GM21390 (cell line): ENCODE data around the gene GPR162.
A peak's percentile ranks its signal among the peaks of the same experiment; 100 is the strongest.

Experiments
- ATAC-seq: cut with Tn5 transposase; IDR thresholded peaks from one replicate; pipeline ENCODE4 v1.9.1; 2021; ENCODE audit not compliant: unreplicated experiment

The GPR162 gene

DNA sequence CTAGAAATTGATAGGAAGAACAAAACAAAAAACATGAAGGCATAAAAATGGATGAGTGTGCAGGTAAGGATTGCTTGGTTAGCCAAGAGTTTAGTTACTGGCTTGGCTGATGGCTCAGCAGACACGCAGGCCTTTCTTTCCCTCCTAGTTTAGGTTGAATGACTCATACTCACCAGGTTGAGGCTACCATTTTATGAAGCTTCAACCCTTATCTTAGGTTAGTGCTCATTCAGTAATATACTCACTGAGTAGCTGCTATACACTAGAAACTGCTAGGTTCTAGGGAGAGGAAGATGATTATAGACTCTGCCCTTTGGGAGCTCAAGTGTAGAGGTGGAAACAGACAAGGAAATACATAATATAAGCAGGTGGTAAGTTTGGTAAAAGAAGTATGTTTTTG, 12.6 kb downstream of the GPR162 start:
- no peak for ATAC-seq

DNA sequence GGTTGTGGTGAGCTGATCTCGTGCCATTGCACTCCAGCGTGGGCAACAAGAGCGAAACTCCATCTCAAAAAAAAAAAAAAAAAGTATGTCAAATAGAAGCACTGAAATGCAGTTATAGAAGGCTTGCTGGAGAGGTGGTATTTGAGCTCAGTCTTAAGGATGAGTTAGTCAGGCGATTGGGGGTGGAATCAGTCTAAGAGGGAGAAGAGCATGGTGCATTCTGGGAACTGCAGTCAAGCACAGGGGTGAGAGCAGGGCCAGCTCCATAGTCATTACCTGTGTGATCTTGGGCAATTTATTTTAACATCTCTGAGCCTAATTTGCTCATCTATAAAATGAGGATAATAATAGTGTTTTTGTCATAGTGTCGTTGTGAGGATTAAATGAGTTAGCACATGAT, 13.3 kb downstream of the GPR162 start:
- ATAC-seq = no peak

DNA sequence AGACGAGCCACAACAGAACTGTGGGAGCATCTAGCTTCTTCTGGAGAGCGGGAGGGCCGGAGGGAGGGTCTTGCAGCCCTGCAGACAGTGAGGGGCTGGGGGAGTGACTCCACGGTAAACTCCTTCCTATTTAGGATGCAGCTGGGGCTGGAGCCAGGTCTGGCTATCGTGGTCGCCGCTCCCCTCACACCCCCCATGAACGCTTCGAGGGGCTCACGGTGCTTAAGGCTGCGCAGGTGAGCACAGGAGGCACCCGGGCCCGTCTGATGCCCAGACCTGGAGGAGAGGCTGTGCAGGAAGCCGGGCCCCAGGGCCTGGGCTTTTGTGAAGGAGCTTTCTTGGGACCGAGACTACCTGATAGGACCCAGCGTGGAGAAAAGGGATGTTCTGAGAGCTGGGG, 15.2 kb downstream of the GPR162 start:
- no peak for ATAC-seq

DNA sequence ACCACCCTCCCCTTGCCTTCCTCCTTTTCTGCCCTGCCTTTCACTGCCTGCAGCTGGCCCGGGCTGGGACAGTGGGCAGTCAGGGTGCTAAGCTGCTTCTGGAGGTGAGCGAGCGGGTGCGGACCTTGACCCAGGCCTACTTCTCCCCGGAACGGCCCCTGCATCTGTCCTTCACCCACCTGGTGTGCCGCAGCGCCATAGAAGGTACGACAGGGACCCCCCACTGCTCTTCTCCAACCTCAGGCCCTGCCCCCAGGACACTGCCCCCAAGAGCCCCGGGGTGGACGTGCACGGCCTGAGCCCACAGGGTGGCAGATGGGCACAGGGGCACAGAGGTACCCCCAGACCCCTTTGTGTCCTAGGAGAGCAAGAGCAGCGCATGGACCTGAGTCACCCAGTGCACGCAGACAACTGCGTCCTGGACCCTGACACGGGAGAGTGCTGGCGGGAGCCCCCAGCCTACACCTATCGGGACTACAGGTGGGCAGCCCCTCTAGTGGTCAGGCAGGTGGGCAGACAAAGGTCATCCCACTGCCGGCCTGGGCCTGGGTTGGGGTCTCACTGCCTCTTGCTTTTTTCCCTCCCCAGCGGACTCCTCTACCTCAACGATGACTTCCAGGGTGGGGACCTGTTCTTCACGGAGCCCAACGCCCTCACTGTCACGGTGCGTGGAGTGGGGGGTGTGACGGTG, 15.9 kb downstream of the GPR162 start:
- no peak for ATAC-seq

DNA sequence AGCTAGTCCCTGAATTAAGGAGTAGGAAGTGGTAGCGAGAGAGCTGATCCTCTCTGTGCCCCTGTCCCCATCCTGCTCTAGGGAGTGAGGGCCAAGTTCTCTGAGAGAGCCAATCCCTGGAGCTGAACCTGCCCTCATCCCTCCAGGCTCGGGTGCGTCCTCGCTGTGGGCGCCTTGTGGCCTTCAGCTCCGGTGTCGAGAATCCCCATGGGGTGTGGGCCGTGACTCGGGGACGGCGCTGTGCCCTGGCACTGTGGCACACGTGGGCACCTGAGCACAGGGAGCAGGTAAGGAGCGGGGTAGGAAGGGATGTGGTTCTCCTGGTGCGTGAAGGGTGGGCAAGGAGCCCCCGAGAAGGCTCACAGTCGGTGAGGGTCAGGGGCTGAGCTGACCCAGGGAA, 17.2 kb downstream of the GPR162 start:
- ATAC-seq = no peak

DNA sequence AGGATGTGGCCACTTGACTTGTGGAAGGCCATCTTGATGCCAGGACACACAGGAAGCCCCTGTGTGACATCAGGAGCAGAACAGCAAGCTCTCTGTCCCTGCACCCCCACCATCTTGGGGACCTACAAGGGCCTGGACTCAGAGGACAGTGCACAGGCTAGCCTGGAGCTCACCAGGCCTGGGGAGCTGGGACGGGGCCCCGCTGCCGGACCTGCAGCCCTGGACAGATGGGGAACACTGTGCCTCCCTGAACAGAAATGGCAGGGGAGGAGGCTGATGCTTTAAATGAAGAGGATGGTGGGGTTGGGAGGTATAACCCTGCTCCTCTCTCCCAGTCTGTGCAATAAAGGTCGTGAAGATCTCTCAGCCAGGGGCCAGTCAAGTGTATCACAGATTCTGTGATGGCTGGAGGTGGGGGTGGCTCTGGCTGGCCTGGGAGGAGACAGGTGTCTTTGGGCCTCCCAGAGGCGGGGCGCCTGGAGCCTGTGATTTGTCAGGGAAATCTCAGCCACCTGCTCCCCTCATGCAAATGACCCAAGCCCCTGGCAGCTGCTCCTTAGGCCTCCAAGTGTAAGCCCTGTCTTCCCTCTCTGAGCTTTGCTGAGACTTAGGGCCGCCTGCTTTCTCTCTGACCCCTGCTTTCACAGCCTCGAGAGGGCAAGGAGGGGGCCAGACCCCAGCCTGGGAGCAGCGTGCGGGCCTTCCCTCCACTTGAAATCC, 18.0 kb downstream of the GPR162 start:
- peak; percentile 76 for ATAC-seq

DNA sequence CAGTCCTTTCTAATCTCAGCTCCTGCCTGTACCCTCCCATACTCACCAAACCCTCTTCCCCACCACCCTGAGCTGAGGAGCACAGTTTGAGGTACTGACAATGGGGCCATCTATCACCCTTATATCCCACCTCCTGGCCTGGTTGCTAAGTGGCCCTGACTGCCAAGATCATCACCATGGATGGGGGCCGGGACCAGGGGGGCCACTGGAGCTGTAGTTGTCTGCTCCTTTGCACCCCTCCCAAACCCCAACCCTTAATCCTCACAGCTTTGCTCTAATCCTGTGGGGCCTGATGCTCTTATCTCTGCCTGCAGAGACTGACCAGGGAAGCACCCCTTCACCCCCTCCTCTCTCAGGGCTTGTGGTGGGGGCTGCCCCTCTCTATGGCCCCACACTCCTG, 18.7 kb downstream of the GPR162 start:
- ATAC-seq = peak; percentile 17

DNA sequence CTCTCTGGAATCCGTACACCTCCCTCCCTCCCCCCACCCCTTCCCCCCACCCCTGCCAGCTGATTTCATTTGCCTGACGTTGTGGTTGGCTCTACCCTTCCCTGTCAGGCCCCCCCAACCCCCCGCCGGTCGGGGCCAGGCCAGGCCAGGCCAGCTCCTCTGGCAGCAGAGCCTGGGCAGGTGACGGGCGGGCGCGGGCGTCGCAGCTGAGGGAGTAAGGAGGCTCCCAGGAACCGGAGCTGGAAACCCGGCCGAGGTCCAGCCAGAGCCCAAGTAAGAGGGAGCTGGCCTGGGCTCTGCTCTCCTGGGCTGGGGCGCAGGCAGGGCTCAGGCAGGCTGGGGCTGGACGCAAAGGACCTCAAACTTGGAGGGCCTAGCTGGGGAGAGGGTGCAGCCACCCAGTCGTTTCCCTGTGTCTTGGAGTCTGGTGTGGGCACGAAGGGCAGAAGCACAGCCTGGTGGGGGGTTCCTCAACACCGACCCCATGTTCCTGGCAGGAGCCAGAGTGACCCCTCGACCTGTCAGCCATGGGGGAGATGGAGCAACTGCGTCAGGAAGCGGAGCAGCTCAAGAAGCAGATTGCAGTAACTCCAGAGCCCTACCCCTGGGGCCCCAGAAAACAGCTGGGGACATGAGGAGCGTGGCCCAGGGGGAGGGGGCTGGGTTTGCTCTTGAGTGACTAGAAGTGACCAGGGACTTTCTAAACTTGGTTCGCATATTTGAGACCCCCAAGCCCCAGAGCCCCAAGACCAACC, 19.3 kb downstream of the GPR162 start, which contains the start of gene GNB3:
GNB3 (plus strand) TSS at position 165 of the 755 bp plus-strand sequence; CDS start at position 528, 363 bp downstream.
- ATAC-seq = no peak

DNA sequence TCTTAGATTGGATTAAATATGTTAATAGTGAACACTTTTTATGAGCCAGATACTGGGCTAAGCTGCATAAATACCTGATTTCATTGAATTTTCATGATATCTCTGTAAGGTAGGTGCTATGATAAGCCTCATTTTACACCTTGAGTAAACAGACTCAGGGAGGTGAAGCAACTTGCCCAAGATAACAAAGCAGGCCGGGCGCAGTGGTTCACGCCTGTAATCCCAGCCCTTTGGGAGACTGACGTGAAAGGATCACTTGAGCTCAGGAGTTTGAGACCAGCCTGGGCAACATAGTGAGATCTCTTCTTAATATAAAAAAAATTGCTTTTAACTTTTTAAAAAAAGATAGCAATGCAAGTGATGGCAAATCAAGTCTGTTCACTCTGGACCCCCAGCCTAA, 20.5 kb downstream of the GPR162 start:
- ATAC-seq = no peak

DNA sequence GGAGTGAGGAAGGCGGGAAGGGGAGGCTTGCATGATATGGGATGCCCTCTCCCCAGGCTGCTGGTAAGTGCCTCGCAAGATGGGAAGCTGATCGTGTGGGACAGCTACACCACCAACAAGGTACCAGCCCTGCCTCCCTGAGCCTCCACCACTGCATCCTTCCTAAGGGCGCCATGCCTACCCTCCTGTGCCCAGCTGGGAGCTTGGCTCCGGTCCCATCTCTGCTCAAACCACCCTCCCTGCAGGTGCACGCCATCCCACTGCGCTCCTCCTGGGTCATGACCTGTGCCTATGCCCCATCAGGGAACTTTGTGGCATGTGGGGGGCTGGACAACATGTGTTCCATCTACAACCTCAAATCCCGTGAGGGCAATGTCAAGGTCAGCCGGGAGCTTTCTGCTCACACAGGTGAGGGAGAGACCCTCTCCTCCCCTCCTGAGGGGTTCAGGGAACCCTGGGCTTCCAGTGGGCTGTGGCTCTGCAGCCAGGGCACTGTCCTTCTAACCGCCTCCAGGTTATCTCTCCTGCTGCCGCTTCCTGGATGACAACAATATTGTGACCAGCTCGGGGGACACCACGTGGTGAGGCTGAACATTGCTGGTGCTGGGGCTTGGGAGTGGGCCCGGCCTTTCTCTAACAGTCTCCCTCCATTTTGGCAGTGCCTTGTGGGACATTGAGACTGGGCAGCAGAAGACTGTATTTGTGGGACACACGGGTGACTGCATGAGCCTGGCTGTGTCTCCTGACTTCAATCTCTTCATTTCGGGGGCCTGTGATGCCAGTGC, 21.7 kb downstream of the GPR162 start:
- ATAC-seq = no peak

DNA sequence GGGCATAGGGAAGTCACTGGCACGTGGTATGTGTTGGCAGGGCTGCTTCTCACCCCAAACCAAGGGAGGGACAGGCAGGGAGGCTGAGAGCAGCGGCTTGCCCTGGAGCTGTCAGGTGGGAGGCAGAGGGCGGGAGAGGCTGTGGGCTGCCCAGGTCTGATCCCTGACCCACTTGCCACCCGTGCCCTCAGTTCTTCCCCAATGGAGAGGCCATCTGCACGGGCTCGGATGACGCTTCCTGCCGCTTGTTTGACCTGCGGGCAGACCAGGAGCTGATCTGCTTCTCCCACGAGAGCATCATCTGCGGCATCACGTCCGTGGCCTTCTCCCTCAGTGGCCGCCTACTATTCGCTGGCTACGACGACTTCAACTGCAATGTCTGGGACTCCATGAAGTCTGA, 23.8 kb downstream of the GPR162 start:
- ATAC-seq = no peak

DNA sequence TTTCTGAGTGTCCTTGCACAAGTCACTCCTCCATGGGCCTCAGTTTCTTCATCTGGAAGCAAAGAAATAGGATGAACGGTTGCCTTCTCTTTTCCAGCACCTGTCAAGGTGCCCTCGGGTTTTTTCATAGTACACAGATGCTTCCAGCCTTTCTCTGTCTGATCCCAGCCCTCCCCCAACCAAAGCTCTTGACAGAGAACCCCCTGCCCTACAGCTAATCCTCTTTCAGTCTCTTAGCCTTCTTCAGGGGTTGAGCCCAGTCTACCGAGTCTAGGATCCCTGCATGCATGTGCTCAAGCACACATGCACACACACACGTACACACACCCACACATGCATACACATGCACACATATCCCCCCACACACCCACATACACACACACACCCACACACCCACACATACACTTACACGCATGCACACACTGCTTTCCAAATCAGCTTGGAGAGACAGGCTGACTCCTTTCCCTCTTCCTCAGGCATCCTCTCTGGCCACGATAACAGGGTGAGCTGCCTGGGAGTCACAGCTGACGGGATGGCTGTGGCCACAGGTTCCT, 24.8 kb downstream of the GPR162 start:
- ATAC-seq = no peak

DNA sequence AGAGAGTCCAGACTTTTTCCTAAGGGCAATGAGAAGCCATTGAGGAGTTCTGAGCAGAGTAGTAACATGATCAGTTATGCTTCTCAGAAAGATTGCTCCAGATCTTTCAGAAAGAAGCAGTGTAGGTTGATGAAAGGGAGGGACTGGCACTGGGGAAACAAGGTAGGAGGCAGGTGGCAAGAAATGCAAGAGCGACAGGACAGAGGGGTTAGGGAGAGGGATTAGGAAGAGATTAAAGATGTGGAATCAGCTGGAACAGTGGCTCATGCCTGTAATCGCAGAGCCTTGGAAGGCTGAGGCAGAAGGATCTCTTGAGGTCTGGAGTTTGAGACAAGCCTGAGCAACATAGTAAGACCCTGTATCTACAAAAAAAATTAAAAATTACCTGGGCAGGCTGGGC, 26.1 kb downstream of the GPR162 start:
- no peak for ATAC-seq

DNA sequence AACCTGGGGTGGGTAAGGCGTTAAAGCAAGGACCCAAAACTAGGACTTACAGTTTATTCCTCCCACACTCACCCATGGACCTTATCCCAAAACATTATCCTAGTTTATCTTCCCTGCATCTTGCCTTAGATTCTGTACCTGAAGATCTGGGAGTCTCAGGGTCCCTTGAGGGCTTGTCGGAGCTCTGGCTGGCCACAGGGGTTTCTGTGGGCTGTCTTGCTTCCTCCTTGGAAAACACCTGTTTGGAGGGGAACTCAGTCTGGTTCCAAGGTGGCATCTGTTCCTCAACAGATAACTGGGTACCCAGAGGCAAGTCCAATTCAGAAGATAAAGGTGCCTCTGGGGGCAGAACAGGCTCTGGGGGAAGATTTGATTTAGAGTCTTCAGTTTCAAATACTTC, 27.8 kb downstream of the GPR162 start:
- ATAC-seq = no peak

DNA sequence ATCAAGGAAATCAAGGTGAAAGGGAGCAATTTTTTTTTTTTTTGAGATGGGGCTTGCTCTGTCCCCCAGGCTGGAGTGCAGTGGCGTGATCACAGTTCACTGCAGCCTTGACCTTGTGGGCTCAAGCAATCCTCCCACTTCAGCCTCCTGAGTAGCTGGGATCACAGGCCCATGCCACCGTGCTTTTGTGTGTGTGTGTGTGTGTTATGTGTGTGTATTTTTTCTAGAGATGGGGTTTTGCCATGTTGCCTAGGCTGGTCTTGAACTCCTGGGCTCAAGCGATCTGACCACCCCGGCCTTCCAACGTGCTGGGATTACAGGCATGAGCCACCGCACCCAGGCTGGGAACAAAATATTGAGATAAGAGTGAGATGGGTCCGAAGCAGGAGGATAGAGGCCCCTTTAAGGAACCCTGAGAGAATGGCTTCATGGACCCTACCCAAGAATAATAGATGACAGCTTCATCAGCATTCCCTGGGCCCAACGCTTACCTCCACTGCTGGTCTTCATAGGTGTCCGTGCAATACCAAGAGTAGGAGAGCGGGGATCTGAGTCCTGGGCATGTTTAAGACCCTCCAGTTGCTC, 28.4 kb downstream of the GPR162 start:
- no peak for ATAC-seq

DNA sequence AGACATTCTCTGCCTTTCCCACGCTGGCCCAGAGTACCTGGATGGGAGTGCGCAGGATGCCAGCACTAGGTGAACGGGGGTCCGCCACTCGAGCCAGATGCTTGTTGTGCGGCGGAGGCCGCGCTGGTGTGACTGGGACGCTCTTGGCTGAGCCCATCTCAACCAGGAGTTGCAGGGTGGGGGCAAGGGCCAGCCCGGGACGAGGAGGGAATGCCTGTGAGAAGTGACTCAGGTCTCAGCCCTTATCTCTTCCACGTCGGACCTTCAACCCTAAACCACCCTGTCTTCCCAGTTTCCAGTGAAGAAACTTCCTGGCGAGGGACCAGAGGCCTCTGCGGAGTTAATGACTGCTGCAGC, 29.2 kb downstream of the GPR162 start:
- no peak for ATAC-seq

DNA sequence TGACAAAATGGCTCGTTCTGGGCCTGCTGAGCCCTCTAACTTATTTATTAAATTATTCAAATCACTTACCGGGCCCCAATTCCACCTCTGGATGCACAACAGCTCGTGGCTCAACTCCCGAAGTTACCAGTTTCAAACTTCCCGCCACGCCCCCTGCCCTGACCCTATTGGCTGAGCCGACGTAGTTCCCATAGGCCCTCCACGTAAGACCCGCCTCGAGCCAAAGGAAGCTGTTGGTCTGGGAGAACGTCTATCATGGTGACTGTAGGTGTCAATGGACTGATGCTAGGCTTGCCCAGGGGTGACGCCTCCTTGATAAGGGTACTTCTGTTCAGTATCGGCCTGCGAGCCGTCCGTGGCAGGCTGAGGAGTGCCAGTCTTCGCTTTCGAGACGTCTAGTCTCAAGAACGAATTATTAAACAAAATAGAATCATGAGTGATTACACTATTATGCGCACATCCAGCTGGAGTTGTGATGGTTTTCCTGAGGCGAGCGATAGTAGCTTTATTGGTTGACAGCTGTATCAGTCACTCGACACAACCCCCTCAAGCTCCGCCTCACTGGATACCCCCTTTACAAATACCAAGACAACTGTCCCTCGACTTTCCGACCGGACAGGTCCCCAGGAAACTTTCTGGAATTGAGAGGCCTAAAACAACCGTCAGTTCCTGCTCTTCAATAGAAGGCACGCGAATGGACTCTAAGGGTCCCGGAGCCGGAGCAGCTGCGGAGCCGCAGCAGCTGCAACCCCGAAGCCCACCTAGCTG, 29.7 kb downstream of the GPR162 start, which contains the start of gene CDCA3:
CDCA3 (minus strand) TSS at position 134 of the 768 bp plus-strand sequence. CDS start 334 bp downstream, outside the sequence.
- ATAC-seq = peak; percentile 57

DNA sequence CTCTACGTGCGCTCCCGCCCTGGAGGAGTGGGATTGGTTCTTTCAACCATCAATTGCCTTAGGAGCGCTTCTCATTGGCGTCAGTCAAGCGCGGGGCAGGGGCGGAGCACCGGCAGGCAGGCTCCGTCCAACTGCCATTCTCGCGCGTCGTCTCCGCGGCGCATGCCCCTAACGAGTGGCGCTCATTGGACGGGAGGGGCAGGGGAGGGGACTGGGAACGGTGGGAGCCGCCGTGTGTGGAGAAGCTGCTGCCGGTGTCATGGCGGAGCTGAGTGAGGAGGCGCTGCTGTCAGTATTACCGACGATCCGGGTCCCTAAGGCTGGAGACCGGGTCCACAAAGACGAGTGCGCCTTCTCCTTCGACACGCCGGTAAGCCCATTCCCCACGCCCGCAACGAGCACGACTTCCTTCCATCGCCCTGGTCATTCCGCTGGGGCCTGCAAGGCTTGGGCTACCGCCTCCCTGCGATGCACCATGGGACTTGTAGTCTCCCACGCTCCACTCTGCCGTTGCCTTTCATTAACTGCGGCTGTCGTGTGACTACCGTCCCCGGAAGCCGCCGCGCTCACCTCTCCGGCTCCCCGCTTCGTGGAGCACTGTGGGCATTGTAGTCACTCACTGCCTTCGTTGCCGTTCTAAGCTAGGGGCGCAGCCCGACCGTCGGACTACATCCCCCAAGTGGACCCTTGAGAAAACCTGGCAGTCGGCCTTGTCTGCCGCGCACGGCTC, 30.5 kb downstream of the GPR162 start, which contains the start of gene USP5:
USP5 (plus strand) TSS at position 230 of the 730 bp plus-strand sequence; CDS start at position 260, 30 bp downstream.
- ATAC-seq = peak; percentile 71
